C1 segment of cervical spinal cord (tissue), 14 donors: Measurements from ENCODE around the gene SLC28A2.
"Not testable (repeated sequence)": the region's sequence is repeated elsewhere in the genome, so short reads cannot be mapped to it uniquely, and the experiment has no call there.

Source experiments
- DNase-seq, 14 donors: peaks; one replicate each; lab custom pipeline; 2025; lab: John Stamatoyannopoulos, UW

Gene SLC28A2

DNA sequence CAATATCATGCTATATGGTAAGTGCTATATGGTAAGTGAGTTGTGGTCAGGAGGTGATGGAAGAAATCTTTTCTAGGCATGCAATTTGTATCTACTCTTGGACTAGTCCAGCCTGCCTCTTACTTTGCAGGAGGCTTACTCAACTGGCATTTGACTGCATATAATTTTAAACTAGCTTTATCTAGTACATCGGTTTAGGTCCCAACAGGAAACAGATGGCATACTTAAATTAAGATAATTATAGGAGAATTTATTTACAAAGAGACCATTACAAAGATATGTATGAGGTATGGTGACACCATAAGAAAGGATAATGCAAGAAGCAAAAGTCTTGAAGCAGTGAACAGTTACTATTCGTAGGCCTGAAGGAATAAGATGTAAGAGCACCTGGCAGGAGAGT is 7.8 kb downstream of the SLC28A2 start:
- no peak for DNase-seq

DNA sequence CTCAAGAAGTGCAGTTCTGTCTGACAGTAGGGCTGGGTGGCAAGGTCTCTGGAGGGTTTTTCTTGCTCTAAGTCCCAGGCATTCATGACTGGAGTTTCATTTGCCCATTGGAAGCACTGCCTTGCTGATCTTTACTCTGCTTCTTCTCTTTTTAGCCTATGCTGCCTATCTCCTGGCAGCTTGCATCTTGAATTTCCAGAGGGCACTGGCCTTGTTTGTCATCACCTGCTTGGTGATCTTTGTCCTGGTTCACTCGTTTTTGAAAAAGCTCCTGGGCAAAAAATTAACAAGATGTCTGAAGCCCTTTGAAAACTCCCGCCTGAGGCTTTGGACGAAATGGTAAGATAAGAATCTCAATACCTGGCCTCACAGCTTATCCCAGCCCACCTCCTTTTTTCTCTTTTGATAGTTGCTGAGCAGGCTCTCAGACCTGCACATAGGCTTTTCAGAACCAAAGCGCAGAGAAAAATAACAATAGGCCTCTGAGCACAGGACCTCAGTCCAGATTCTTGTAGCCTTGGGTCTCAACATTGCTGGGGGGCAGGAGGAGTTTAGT is 10.9 kb downstream of the SLC28A2 start:
- DNase-seq, result no peak

DNA sequence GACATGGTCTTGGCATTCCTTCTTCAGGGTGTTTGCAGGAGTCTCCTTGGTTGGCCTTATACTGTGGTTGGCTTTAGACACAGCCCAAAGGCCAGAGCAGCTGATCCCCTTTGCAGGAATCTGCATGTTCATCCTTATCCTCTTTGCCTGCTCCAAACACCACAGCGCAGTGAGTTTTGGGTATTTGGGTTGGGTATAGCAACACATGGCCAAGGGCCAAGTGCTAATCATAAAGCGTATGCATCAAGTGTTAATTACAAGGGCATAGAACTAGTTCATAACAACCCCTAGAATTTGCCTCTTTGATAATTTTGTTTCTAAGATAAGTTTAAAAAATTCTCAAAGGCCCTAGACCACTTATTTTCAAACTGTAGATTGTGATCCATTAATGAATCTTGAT is 11.8 kb downstream of the SLC28A2 start:
- DNase-seq, result no peak

DNA sequence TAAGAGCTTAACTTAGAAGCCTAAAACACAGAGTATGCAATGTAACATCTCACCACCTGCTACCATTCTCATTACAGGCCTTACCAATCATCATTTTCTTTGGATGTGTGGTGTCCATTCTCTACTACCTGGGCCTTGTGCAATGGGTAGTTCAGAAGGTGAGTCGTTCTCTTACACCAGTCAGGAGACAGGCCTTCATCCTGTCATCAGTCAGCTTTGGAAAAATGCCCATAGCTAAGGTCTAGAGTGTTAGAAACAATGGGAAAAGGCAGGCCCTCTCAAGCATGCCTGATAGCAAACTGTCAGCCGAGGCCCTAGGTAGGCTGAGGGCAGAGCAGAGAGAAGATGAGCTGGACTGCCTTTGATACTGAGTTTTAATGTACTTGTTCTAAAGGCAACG is 13.5 kb downstream of the SLC28A2 start:
- DNase-seq, result no peak

DNA sequence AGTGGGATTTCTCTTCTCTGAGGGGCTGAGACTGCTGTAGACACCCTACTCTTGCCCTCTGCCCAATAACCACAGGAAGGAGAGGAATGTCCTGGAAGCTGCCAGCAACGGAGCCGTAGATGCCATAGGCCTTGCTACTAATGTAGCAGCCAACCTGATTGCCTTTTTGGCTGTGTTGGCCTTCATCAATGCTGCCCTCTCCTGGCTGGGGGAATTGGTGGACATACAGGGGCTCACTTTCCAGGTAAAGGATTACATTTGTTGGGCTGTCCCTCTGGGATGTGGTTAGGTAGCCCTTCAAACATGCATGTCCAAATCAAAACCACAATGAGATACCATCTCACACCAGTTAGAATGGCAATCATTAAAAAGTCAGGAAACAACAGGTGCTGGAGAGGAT is 16.1 kb downstream of the SLC28A2 start:
- no peak for DNase-seq

DNA sequence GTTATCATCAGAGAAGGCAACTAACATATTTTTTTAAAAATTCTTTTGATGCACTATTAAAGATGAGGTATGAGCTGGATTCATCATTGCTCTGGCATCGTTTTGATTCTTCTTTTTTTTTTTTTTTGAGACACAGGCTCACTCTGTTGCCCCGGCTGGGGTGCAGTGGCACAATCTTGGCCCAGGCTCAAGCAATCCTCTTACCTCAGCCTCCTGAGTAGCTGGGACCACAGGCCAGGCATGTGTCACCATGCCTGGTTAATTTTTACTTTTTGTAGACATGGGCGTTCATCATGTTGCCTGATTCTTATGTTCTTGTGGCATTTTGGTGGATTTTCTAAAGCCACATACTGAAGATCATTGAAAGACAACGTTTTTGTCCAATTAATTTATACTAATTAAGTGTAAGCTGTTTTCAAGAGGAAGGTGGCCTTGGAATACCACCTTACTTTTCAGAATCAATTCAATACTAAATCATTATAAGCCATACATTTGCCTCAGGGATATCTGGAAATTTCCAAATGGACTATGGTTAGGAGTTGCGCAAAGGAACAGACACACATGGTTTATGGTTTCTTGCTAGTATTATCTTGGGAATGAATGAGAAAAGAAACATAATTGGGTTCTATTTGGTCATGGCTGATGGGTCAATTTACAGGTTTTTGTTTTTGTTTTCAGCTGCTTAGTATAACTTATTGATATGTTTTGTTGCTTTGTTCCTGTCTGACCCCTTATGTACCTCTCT is 22.8 kb downstream of the SLC28A2 start:
- DNase-seq, result no peak

DNA sequence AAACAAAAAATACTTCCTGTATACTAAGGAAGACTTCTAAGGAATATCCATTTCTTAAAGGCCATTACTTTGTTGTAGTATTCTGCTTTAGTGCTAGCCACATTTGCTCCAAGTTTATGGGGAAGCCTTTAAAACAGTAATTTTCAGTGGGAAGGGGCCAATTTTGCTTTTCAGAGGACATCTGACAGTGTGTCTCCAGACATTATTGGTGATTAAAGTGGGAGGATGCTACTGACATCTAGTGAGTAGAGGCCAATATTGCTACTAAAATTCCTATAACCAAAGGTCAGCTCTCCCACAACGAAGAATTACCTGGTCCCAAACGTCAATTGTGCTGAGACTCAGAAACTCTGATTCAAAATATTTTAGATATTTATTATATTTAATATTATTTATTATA is 24.8 kb downstream of the SLC28A2 start:
- peak in 1 of 14 donors; percentile 38 for DNase-seq

DNA sequence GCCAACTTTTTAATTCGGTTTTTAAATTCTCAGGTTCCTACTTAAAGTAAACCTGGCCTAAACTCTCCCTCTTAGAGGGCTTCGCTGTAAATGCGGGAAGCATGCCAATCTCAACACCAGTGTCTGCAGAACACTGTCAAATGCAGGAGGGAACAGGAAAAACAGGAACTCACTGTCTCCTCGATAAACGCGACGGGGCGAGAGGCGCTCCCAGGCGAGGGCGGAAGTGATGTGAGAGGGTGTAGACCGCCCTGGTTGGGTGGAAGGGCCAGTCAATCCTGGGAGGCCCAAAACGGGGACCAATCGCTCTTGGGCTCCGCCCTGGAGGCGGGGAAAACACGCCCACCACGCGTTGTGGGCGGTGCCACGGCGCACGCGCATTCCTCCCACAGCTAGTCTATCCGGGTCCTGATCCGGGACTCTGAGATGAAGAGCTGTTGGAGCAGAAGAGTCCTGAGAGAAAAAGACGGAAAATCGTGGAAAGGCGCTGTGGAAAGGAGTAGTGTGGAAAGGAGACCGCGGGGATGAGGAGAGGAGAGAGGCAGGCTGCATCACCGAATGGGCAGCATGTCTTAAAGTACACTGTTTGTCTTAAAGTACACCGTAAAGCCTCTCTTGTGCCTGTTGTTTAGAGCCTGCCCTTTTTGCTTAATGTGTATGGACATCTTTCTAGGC is 27.1 kb downstream of the SLC28A2 start:
- DNase-seq, result peak; percentile 89 to 99 (median 98)

DNA sequence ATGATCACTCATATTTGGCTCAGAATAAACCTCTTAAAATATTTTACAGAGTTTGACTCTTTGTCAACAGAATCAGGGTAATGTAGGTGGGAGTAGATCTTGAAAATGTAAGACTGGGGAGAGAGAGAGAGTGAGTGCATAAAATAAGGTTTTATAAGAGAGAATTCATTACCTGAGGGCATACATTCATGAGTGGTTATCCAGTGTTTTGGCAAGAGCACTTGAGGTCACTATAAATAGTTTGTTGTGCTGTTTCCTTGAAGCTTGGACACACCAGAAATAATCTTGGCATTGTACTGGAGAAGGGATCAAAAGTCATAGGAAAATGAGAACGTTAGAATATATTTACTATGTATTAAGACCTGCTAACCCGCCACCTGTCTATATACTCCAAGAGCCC is 33.4 kb downstream of the SLC28A2 start:
- no peak for DNase-seq

DNA sequence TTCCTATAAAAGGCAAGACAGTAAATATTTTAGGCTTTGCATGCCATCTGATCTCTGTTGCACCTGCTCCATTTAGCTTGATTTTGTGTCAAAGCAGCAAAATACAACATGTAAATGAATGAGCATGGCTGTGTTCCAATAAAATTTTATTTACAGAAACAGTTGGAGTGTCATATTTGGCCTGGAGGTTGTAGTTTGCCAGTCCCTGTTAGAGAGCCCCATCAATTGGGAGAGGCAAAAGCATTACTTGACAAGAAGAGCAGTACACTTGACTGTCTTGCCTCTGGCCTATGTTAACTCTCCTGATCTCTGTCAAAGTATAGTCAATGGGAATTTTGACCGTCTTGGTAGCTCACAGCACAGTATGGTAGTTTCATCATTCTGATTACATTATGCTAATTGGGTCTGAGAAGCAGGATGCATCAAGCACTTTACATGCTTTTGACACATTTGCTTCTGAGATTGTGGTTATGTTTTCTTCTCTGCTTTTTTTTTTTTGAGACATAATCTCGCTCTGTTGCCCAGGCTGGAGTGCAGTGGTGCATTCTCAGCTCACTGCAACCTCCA is 35.4 kb downstream of the SLC28A2 start:
- DNase-seq, result no peak

DNA sequence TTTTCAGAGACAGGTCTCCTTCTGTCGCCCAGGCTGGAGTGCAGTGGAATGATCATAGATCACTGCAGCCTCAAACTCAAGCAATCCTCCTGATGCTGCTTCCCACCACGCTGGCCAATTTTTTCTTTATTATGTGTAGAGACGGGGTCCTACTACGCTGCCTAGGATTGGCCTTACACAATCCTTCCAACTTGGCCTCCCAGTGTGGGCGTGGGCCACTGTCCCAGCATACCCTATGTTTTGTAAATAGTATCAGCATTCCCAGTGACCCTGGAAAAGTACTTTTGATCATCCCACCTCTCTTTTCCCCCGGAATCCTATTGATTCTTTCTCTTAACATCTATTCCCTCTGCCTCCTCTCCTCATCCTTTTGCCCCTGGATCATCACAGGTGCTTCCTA is 36.9 kb downstream of the SLC28A2 start:
- DNase-seq, result no peak

DNA sequence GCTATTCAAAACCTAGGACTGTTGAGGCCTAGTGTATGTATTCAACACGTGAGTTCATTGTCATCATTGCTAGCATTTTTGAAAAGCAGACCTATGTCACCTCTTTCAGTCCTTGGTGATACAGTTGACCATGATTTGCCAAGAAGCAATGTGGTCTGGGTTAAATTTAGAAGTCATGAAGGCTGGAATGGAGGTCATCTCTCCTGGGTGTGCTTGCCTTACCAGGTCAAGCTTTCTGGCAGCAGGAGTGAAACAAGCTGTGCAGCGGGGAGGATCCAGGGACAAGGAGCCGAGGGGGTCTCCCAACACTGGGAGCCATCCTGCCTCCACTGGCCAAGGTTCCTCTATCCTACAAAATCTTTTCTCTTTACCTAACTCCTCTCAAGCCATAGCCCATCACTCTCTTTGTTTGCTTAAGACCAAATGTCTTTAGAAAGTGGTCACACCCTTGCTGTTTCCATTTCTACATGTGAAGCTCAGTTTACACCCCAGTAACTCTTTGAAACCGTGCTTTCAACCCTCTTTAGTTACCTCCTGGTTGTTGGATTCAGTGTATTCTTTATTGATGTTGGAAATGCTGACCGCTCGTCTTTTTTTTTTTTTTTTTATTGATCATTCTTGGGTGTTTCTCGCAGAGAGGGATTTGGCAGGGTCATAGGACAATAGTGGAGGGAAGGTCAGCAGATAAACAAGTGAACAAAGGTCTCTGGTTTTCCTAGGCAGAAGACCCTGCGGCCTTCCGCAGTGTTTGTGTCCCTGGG is 40.0 kb downstream of the SLC28A2 start:
- no peak for DNase-seq

DNA sequence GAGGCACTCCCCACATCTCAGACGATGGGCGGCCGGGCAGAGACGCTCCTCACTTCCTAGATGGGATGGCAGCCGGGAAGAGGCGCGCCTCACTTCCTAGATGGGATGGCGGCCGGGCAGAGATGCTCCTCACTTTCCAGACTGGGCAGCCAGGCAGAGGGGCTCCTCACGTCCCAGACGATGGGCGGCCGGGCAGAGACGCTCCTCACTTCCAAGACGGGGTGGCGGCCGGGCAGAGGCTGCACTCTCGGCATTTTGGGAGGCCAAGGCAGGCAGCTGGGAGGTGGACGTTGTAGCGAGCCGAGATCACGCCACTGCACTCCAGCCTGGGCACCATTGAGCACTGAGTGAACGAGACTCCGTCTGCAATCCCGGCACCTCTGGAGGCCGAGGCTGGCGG is 41.3 kb downstream of the SLC28A2 start:
- DNase-seq, result not testable (repeated sequence)

DNA sequence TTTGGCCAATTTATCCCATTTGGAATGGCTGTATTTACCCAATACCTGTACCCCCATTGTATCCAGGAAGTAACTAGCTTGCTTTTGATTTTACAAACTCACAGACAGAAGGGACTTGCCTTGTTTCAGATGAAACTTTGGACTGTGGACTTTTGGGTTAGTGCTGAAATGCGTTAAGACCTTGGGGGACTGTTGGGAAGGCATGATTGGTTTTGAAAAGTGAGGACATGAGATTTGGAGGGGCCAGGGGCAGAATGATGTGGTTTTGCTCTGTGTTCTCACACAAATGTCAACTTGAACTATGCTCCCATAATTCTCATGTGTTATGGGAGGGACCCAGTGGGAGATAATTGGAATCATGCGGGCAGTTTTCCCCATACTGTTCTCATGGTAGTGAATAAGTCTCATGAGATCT is 46.9 kb downstream of the SLC28A2 start:
- not testable (repeated sequence) for DNase-seq

DNA sequence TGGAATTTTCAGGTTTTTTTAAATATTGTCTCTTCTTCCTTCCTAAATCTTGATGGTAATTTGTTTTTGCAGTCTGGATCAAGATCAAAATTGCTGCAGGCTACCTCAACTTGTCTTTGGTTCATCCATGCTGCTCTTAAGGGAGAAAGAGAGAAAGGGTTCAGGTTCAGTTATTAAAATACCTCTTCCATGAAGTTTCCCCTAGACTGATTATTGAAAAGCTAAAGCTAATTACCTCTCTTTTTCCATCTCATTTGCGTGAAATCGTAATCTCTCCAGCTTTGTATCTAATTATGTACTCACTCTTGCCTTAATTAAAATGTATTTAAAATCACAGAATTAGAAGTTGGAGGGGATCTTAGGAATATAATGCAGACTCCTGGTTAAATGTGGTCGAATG is 52.7 kb downstream of the SLC28A2 start:
- no peak for DNase-seq

DNA sequence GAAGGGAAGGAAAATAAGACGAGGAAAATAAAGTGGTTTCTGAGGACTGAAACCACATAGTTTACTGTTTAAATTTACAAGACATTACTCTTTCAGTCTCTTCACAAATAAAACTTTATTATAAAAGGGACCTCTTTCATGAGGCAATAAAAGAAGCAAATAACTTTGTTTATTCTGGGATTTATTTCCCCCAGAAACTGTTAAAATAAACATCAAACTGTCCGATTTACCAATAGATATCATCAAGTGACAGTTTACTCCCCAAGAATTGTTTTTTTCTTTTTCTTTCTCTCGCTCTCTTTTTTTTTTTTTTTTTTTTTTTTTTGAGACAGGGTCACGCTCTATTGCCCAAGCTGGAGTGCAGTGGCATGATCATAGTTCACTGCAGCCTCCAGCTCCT is 54.1 kb downstream of the SLC28A2 start:
- no peak for DNase-seq

DNA sequence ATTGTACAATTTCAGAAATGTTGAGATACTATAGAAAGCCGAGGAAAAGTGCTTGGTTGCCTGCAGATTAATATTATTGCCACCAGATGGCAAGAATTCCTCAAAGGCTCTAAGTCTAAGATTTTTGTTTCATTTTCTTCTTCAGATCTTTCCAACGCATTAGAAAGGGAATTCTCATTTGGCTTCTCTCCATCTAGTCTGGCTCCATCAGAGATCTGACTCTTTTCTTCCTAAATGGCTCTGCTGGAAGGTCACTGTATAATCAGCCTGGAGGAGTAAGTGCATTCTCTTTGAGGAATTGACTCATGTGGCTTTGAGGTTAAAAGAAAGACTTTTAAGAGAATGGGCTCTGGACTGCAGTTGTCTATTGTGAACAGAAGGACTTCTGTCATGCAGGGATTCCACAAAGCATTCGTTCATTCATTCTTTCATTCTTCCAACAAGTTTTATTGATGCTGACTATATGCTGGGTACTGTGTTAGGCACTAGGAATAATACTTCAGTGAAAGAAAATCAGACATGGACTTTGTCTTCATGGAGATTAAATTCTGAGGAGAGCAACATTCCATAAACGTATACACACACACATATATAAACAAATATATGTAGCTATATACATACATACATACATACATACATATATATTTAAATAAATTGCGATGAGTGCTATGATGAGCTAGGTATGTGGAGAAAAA is 55.3 kb downstream of the SLC28A2 start:
- peak in 1 of 14 donors; percentile 21 for DNase-seq

DNA sequence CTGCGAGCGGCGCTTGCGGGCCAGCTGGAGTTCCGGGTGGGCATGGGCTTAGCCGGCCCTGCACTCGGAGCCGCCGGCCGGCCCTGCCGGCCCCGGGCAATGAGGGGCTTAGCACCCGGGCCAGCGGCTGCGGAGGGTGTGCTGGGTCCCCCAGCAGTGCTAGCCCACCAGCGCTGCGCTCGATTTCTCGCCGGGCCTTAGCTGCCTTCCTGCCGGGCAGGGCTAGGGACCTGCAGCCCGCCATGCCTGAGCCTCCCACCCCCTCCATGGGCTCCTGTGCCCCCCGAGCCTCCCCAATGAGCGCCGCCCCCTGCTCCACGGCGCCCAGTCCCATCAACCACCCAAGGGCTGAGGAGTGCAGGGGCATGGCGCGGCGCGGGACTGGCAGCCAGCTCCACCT is 62.1 kb downstream of the SLC28A2 start:
- not testable (repeated sequence) for DNase-seq

DNA sequence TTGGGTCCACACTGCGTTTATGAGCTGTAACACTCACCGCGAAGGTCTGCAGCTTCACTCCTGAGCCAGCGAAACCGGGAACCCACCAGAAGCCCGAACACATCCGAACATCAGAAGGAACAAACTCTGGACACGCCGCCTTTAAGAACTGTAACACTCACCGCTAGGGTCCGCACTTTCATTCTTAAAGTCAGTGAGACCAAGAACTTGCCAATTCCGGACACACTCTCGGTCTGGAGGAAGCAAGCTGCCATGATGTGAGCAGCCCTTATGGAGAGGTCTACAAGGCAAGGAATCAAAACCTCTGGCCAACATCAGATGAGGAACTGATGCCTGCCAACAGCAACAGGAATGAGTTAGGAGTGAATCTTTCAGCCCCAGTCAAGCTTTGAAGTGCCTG is 62.9 kb downstream of the SLC28A2 start:
- DNase-seq, result peak in 1 of 14 donors; percentile 7

DNA sequence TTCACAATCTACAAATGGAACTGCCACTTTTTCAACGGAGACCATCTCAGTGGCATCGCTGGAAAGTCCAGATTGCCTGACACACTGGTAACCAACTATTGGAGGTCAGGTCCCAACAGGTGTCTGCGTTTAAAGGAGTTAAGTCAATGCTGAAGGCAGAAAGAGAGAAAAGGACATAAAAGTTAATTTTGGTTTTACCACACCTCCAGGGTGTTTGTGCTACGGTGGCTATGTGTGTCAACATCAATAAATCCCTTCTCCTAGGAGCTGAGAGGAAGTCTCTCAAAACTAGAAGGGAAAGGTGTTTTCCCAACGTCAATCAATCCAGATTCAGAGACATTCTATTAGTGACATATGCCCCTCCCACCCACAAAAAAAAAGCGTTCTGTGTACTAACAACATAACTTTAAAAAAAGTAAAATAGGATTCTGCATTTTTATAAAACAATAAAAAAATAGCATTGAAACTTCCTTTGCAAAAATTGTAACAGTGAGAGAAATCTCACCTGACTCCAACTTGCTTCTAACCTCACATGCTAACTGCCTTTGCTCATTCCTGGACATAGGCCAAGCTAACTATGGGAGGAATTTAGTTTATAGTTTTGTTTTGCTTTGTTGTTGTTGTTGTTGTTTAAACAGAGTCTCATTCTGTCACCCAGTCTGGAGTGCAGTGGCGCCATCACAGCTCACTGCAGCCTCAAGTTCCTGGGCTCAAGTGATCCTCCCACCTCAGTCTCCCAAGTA is 67.6 kb downstream of the SLC28A2 start:
- no peak for DNase-seq
